OCI-LY7 (cell line): Measurements from ENCODE around the gene SLC26A11.

Experiments used
- CTCF ChIP-seq: fragments of 200-600 bp; sonication (generic); conservative IDR thresholded peaks from 2 replicates; pipeline ENCODE4 v1.5.1; 2014; ENCODE audit warnings: mild to moderate bottlenecking, antibody characterized with exemption, low read length, moderate library complexity, mixed read lengths
- EZH2phosphoT487 ChIP-seq: fragments of 200-600 bp; sonication (generic); IDR thresholded peaks from 2 replicates; pipeline ENCODE4 v1.6.1; 2018; ENCODE audit warnings: low read depth, borderline replicate concordance, mild to moderate bottlenecking, mixed run types, antibody characterized with exemption, low read length, moderate library complexity, mixed read lengths

- no peak for TF ChIP-seq CTCF
- no peak for TF ChIP-seq EZH2phosphoT487
Observed at GRCh38 chr17:80198144-80198661, 22.0 kb upstream of the SLC26A11 start.
